Endothelial cell of umbilical vein (primary cell): Measurements from ENCODE around the gene TBP. TPM values are rescaled to one million over a fixed set of nuclear protein-coding genes. Genes with fewer than 3 reads are reported as not detected.

Experiments used
- BruUV-seq: library from RNA; stranded (reverse); fragments of 400-500 nt; replicated peaks from 2 replicates; lab custom pipeline; 2021; lab: Mats Ljungman, UMichigan
- CTCF ChIA-PET: fragments of 300-600, 350-600 bp; sonication (Branson Sonifier 250); formaldehyde crosslinking; loops from one replicate; lab custom pipeline; 2021; ENCODE audit warnings: antibody characterized with exemption, inconsistent platforms; lab: Charles Lee
- POLR2A ChIA-PET: fragments of 300-600, 350-600 bp; sonication (Branson Sonifier 250); formaldehyde crosslinking; loops from one replicate; lab custom pipeline; 2021; ENCODE audit warnings: antibody characterized with exemption, inconsistent platforms; lab: Charles Lee
- DNase-seq: peaks from one replicate; pipeline ENCODE4 v3.0.0-alpha.2; 2011; ENCODE audit warnings: low read depth, low spot score
- FAIRE-seq: peaks from 2 replicates; lab custom pipeline; 2011; peaks lifted over from hg19 to GRCh38; lab: Jason Lieb, UNC
- H2AFZ ChIP-seq: 2 replicates; pipeline ENCODE4 v1.6.0; 2012; ENCODE audit warnings: low read depth, low read length, control low read depth, inconsistent platforms
- H3K27ac ChIP-seq: 2 replicates; pipeline ENCODE4 v1.5.1; 2011; ENCODE audit warnings: low read depth, mild to moderate bottlenecking, control low read depth, low read length, moderate library complexity; ENCODE audit not compliant: insufficient read depth
- H3K27me3 ChIP-seq, 2 experiments: 2 replicates each; pipeline versions ENCODE4 v1.6.0 to v1.6.1; 2011; ENCODE audit warnings: low read length in 2 of 2, mixed read lengths in 1 of 2; ENCODE audit not compliant: control insufficient read depth in 2 of 2, insufficient read depth in 2 of 2
- H3K36me3 ChIP-seq, 2 experiments: 2 replicates in 1 of 2; 3 replicates in 1 of 2; pipeline ENCODE4 v1.5.1; 2011; ENCODE audit warnings: low read length in 2 of 2, mild to moderate bottlenecking in 1 of 2, moderate library complexity in 1 of 2; ENCODE audit not compliant: control insufficient read depth in 2 of 2, insufficient read depth in 2 of 2; ENCODE audit errors: extremely low read depth in 1 of 2
- H3K4me1 ChIP-seq: 3 replicates; pipeline ENCODE4 v1.5.1; 2011; ENCODE audit warnings: mild to moderate bottlenecking, low read length; ENCODE audit not compliant: control insufficient read depth, insufficient read depth; ENCODE audit errors: extremely low read depth
- H3K4me2 ChIP-seq: 2 replicates; pipeline ENCODE4 v1.6.1; 2011; ENCODE audit warnings: low read length, control low read depth, mixed read lengths; ENCODE audit not compliant: insufficient read depth
- H3K4me3 ChIP-seq, 3 experiments: fragments of 200-600 bp in 1 of 3; sonication (generic), shearing (Covaris generic) in 1 of 3; replicated peaks in 1 of 3; 2 replicates each; pipeline ENCODE4 v1.5.1; 2011 to 2016; ENCODE audit warnings: control low read depth in 3 of 3, low read length in 3 of 3, mild to moderate bottlenecking in 2 of 3, inconsistent platforms in 1 of 3, low read depth in 1 of 3, moderate library complexity in 1 of 3; ENCODE audit not compliant: insufficient read depth in 1 of 3
- H3K79me2 ChIP-seq: 2 replicates; pipeline ENCODE4 v1.6.0; 2012; ENCODE audit warnings: low read length, inconsistent platforms; ENCODE audit not compliant: control insufficient read depth, insufficient read depth
- H3K9ac ChIP-seq: replicated peaks from 2 replicates; pipeline ENCODE3; 2011; ENCODE audit warnings: low read length, control low read depth; ENCODE audit not compliant: insufficient read depth; ENCODE audit errors: extremely low read depth
- H3K9me1 ChIP-seq: replicated peaks from 3 replicates; pipeline ENCODE4 v1.6.0; 2011; ENCODE audit warnings: mild to moderate bottlenecking, low read length; ENCODE audit not compliant: control insufficient read depth, insufficient read depth; ENCODE audit errors: extremely low read depth
- H3K9me3 ChIP-seq: replicated peaks from 2 replicates; pipeline ENCODE4 v1.5.1; 2012; ENCODE audit warnings: low read length, inconsistent platforms; ENCODE audit not compliant: control insufficient read depth, insufficient read depth
- H4K20me1 ChIP-seq: replicated peaks from 2 replicates; pipeline ENCODE3; 2011; ENCODE audit warnings: mild to moderate bottlenecking, low read length; ENCODE audit not compliant: control insufficient read depth, insufficient read depth; ENCODE audit errors: extremely low read depth
- CTCF ChIP-seq, 2 donors: IDR thresholded peaks; 1 replicate in 1 of 2; 2 replicates in 1 of 2; pipeline ENCODE4 v1.5.1; 2011; ENCODE audit warnings: low read length in 2 of 2, mild to moderate bottlenecking in 2 of 2, moderate library complexity in 2 of 2, control low read depth in 1 of 2, inconsistent platforms in 1 of 2, low read depth in 1 of 2; ENCODE audit not compliant: insufficient read depth in 1 of 2; ENCODE audit errors: extremely low read depth in 1 of 2
- EZH2 ChIP-seq: IDR thresholded peaks from 2 replicates; pipeline ENCODE4 v1.6.1; 2012; ENCODE audit warnings: borderline replicate concordance, low read depth, mild to moderate bottlenecking, moderate library complexity, low read length, inconsistent platforms; ENCODE audit not compliant: severe bottlenecking
- FOS ChIP-seq: IDR thresholded peaks from 2 replicates; pipeline ENCODE4 v1.6.1; 2011; ENCODE audit warnings: mild to moderate bottlenecking, low read length, moderate library complexity, borderline replicate concordance; ENCODE audit not compliant: insufficient read depth
- GATA2 ChIP-seq: IDR thresholded peaks from 2 replicates; pipeline ENCODE4 v1.7.0; 2011; ENCODE audit warnings: low read depth, mild to moderate bottlenecking, moderate library complexity, mixed read lengths, low read length; ENCODE audit not compliant: insufficient read length, insufficient read depth
- MYC ChIP-seq: IDR thresholded peaks from one replicate; pipeline ENCODE4 v1.6.1; 2011; ENCODE audit warnings: mild to moderate bottlenecking, low read depth, low read length
- POLR2A ChIP-seq: IDR thresholded peaks from 2 replicates; pipeline ENCODE4 v1.6.1; 2012; ENCODE audit warnings: low read depth, mild to moderate bottlenecking, control low read depth, low read length
- POLR2AphosphoS5 ChIP-seq: IDR thresholded peaks from 2 replicates; pipeline ENCODE4 v1.6.1; 2012; ENCODE audit warnings: low read depth, mild to moderate bottlenecking, control low read depth, low read length, moderate library complexity; ENCODE audit not compliant: insufficient read depth
- dilution Hi-C: fragments of 300-500 bp; cut with MboI; formaldehyde crosslinking; loops from one replicate; pipeline ENCODE4 v1.15.0; 2019; ENCODE audit warnings: low sequenced_read_pairs; ENCODE audit not compliant: extremely low pct_ligation_motif_present
- intact Hi-C: fragments of 100-400 bp; cut with micrococcal nuclease; formaldehyde crosslinking; loops from one replicate; pipeline ENCODE4 v1.10.0; 2022
- polyA plus RNA-seq, 4 experiments: library from polyadenylated mRNA; depleted of rRNA in 3 of 4; stranded (reverse) in 3 of 4; unstranded in 1 of 4; fragments of >200 nt; gene quantifications; 2 replicates each; pipeline versions ENCODE4 v1.2.1 to v1.2.3, GENCODE V29; 2011 to 2012; ENCODE audit warnings: missing spikeins in 1 of 4
- total RNA-seq: library from RNA; stranded (reverse); gene quantifications from 2 replicates; pipeline ENCODE4 v1.2.3, GENCODE V29; 2021
- TF ChIP-seq, protein P1 (sequence below): IDR thresholded peaks from 2 replicates; pipeline ENCODE4 v1.6.1; 2011; ENCODE audit not compliant: insufficient read depth, insufficient read length

Gene TBP
- total and polyA plus RNA-seq, 2 donors (not counting 3 experiments of a cell fraction or from before 2014, with no cell fraction given): 17.5 to 17.7 TPM

- intact Hi-C loops (loop anchor here (2.0 kb wide), 1 partner anchor 853 kb away; the partner anchor contains the start of genes C6orf120 and WDR27), dilution Hi-C loops (no loop called here)
- Histone ChIP-seq H3K9me1 (no peaks in the 10 kb centered on the region), H3K36me3 (peaks cover 0 to 3% of the 10 kb centered on the region in 2 experiments), H3K4me3 (peak overlapping the region in 2 of 3 experiments; percentile 81 to 89), H3K9ac (peak overlapping the region; percentile 89), H3K79me2 (peaks cover 54% of the 10 kb centered on the region), H3K9me3 (no peaks in the 10 kb centered on the region), H3K4me1 (peaks cover 22% of the 10 kb centered on the region), H3K27me3 (no peaks in the 10 kb centered on the region), H3K27ac (peak overlapping the region; percentile 84), H3K4me2 (peak overlapping the region; percentile 92), H4K20me1 (no peaks in the 10 kb centered on the region), H2AFZ (no peak overlapping the region)
- FAIRE-seq (no peak), DNase-seq (no peak)
- no TSS peak for BruUV-seq
- TF ChIP-seq POLR2A: no peak
- no peak for TF ChIP-seq MYC
- TF ChIP-seq GATA2: no peak
- no peak for TF ChIP-seq CTCF (IDR thresholded peaks at IDR 0.05; ENCODE audit: extremely low read depth in 1 of 2, insufficient read depth in 1 of 2, low read depth in 1 of 2, low read length in 2 of 2)
- TF ChIP-seq FOS: no peak
- TF ChIP-seq, protein P1, sequence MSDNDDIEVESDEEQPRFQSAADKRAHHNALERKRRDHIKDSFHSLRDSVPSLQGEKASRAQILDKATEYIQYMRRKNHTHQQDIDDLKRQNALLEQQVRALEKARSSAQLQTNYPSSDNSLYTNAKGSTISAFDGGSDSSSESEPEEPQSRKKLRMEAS: no peak
- TF ChIP-seq POLR2AphosphoS5: no peak
- no peak for TF ChIP-seq EZH2
- ChIA-PET CTCF (no interaction called here), POLR2A (no interaction called here)
Measured at GRCh38 chr6:170555305-170555704, 1.1 kb downstream of the TBP start.
